GOT3 (cell line): Measurements from ENCODE around the gene ZIC1.

Source experiments
- DNase-seq: peaks from one replicate; lab custom pipeline; 2025; ENCODE audit warnings: mixed read lengths; lab: John Stamatoyannopoulos, UW

The ZIC1 gene

DNA sequence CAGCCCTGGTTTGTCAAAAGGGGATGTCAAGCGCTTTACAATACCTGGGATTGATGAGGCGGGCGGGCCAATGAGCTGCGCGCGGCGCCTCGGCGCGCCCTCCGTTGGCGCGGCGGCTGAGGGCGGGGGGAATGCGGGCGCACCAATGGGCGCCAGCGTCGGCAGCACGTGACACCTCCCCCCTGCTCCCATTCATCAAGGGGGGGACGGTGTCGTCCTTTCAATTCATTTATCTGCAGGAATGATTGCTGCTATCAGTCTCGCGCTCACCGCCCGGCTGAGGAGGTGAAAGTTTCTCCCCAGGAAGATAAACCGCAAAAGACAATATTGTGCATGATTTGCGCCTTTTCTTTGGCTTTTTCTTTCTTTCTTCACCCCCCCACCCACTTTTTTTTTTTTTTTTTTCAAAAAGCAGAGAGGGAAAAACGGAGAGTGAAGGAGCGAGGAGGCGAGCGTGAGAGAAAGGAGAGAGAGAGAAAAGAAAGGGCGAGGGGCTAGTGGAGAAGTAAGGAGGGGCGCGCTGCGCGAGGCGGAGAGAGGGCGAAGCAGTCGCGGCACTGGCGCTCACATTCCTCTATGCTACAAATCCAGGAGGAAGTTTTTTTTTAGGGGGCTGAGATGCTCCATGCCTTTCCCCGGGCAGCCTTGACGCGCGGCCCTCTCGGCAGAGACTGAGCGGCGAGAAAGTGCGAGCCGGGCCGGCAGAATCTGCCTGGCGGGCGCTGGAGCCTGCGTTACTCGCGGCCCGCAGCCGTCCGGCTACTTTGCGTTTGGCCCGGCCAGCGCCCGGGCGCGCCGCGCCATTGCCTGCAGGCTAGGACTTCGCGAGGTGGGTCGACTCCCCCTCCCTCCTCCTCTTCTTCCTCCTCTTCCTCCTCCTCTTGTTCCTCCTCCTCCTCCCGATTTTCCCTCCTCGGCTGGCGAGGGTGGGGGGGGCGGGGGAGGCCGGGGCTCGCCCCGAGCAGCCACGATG, at the start of gene ZIC1:
Gene ZIC1, plus strand, starts transcription at position 223 of the 973 bp plus-strand sequence. Its CDS starts 748 bp downstream, at position 971.
- DNase-seq = peak; percentile 73

DNA sequence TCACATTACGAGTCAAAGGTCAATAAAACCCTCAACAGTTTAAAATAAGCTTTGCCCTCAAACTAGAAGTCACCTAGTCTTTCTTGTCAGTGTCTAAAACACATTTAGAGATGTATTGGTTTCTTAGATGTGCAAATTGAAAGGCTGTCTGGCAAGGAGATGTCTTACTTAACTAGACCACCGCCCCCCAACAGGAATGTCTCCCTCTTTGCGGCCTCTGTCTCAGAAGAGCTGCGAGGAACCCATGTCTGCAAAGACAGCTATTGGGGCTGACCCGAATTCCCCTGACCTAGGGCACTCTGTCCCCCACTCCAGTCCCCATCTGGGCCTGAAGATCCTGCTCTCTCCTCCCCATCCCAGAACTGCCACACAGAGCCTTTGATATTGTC, 49.1 kb upstream of the ZIC1 start:
- no peak for DNase-seq

DNA sequence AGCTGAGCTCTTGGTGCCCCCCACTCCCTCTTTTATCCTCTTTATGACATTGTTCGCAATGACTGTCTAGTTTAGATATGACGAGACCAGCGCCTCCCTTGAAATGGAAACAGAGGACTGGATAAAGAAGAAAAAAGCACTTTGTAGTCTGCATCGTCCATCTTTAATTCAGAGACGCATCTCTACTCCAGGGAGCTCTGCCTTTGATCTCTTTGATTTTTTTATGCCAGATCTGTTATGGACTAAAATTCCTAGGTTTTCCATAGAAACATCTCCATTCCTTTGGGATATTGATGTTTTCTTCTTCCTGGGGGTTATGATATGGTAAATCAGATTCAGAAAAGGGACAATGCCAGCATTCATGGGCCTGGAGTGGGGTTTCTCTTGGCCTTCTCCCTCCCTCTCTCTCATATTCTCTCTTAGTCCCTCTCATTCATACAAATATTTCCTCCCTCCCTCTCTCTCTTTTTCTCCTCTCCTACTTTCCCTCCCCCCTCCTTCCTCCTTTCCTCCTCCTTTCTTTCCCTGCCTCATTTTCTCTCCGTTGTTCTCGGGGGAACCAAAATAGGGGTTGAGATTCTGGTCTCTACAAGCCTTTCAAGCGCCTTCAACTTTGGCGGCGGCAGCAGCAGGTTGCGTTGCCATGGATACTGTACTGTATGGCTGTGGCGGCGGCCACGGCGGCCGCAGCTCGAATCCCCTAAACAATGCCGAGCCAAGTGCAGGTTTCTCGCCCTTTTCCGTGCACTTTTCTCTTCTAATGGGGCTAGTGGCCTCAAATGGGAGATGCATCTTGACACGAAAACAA, 48.3 kb upstream of the ZIC1 start:
- DNase-seq = no peak

DNA sequence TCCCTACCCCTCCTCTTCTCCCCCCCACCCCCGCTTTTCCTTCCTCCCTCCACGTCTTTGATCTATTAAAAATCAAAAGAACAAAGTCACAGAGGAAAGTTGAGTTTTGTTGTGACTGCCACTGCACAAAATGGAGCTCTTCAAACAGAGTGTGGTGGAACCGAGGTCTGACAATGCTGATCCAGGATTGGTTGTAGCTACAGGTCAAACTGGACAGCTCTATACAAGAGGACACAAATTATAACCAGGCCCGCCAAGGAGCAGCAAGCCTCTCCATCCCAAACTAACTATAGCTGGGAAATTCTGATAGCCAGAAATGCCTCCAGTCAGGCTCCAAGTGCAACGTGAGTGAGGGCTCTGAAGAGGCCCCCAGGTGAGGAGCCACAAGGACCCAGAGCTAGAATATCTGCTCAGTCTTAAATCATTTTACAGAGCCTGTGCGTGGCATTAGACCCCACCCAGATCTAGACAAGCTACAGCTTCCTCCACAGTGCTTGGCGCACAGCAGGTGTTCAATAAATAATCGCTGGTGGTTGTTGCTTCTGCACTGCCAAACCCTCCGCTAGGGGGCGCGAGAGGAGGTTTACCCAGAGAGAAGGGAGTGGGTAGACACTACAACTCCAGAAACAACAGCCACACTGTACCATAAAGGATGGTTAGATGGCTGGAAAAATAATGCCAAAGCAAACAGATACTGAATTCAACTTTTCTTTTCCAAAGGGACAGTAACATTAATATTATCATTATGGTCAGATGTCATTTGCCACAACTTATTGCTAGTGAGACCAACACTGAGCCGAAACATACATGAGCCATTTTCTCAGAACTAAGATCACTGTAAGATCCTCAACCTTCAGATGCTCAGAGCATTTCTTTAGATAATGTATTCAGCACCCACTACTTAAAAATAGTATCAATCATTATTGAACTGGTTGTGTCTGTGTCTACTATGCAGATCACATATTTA, 47.4 kb upstream of the ZIC1 start:
- no peak for DNase-seq

DNA sequence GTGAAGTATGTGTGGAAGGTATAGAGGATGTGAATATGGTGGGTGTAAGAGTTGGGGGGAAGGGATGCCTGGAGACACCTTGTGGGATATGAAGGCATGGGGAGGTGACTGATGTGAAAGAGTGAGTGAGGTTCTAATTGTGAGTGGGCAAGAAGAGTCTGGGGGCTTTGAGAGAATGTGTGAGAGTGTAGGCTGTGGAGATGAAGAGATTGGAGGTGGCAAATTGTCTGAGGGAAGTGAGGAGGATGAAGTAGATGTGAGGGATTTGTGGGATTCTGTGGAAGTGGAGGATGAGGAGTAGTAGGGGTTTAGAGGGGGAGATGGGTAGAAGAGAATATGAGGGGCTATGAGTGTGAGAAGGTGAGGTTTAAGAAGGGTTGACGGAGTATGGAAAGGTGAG, 44.4 kb upstream of the ZIC1 start:
- no peak for DNase-seq

DNA sequence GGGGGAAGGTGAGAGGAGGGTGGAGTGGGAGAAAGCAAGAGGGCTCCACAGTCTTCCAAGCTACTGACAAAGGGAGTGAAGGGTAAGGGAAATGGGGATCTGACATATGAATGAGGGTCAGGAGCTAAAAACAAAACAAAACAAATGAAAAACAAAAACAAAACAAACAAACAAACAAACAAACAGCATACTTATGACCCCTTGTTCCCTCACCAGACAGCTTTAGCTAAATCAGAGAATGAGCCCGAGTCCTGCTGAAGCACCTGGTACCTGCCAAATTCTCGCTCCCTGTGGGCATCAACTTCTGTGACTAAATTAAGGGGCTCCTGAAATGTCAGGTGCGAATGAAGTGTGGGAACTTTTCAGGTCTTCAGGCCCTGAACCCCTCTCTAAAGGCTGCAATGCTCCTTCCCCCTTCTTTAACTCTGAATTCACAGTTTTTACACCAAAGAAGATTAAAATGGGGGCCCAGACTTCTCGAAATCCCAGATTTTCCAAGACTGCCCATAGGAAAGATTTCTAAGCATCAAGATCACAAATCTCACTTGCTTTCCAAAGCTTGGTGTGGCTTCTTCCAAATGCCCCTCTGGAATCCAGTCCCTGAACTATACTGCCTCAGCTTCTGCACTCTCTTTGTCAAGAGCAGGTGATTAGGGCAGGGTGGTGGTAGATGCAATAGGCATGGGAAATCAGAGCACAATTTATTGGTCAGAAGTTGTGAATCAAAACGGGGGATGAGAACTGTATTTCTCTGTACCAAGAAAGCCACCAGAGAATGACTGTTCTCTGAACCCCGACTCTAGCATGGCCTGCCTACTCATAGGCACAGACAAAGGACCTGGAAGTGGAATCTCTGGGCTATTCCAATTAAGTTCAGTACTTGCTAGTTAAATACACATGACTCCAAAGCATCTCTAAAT, 43.7 kb upstream of the ZIC1 start:
- DNase-seq = no peak

DNA sequence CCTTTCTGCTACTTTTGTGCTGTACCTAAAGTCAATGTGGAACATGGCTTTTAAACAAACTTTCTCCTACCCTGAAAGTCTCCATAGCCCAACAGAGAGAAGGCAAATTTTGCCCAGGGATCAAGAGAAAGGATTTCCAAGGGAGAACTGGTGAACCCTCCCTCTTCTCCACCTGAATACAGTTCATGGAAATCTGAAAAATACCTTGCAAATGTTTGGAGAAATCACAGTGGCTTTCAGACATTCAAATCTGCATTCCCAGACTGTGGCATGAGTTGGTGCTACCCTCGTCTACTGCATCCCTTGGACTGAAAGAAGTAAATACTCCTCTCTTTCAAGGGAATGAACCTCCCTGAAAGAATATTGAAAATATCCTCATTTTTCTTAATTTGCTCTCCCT, 41.5 kb upstream of the ZIC1 start:
- DNase-seq = no peak

DNA sequence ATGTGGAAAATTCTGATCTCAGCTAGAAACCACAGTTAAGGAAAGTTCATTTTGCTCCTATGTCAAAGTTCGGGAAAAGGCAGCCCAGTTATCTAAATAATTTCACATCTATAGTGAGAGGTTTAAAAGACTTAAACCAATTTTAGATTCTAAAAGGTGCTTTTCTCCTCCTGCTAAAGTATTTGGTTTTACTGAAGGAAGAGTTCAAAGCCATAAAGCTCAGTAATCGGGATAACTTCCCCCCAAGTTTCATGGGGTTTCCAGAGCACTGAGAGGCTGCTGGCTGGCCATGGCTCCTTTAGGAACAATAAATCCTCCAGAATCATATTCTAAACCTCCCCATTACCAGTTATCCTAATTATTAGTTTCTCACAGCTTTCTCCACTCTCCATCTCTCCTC, 41.0 kb upstream of the ZIC1 start:
- DNase-seq = no peak

DNA sequence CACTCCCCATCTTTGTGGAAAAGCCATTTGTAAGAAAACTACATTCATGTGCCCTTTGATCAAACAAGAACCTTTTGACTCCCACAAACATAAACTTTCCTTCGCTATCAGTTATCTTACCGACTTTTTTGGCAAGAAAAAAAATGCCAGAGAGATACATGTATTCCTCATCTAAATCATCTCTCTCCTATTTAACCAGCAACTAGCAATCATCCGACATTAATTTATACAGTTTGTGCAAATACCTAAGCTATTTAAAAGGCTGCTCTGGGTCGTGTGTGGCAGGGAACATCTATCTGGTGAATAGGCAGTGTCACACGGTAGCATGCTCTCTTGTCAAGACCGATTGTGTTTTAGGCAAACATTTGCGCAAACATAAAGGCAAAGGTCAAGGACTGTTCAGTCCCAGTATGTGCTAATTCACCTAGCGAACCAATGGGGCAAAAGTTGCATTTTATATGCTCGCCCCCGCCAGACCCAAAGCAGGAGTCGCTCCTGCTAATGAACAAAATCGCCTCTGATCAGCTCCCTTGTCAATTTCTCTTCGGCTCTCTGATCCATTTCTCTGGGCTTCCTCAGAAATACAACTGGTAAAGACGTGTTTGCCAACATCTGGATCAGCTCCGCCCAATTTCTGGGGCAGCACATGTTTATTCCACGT, 40.5 kb upstream of the ZIC1 start:
- DNase-seq = no peak

DNA sequence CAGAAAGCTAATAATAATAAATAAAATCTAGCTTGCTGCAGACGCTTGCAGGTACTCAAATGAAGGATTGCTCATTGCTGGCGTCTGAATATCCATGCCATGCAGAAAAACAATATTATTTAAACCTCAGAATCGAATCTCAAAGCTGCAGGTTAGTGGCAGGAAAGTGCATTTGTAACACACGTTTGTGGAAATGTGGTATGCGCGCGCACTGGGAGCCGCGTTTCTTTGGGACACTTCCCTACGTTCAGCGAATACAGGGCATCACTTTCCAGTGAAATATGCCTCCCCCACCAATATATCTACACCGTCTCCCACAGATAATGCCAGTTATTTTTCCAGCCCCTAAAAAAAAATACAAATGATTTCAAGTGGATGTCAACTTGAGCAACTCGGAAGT, 39.9 kb upstream of the ZIC1 start:
- DNase-seq = no peak

DNA sequence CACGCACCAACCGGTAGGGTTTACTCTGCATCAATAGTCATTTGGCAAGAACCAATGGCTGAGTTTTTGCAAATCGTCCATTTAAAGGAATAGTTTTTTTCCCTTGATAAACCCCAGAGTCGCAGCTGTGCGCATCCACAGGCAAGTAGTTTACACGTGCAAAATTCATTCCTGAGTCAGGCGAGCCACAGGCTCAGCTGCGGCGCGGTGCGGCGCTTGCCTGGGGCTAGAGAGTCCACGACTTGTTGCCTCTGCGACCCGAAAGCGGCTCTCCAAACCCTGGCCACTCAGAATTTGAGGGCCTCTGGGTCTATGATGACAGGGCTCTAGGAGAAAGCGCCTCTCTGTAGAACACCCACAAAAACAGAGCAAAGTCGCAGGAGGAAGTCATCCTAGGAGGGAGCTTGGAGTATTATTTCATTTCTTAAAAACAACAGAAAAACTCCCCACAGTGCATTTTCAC, 39.5 kb upstream of the ZIC1 start:
- no peak for DNase-seq

DNA sequence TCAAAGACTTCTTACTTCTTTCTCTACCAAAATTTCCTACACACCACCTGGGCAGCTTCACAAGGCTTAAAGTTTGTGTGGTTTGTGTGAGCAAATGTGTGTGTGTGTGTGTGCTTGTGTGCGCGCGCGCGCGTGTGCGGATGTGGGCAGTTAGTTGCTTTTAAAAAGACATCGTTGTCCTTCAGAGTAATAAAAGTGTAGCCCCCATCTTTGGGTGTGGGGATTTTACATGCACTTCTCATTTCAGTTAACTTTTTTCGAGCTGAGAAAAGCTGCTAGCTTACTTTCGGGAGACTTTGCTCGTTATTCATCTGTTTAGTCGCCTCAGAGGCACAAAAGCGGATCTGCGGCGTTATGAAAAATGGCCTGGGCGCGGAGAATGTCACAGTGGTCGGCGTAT, 38.8 kb upstream of the ZIC1 start:
- DNase-seq = no peak

DNA sequence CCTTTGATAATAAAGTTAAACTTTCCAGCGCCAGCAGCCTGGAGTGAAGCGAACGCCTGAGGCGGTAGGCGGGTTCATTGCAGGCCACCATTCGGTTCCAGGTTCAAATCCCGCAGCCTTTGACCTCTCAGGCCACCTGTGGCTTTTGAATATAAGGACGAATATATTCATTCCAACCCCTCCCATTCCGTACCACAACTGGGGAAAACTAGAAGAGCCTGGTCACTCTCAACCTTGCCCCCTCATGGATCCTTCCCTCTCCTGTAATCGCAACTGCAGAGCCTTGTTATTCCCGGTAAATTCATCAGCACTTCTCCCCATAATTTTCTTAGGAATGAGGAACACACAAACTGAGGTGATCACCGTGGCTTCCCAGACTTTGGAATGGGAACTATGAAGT, 38.0 kb upstream of the ZIC1 start:
- DNase-seq = no peak

DNA sequence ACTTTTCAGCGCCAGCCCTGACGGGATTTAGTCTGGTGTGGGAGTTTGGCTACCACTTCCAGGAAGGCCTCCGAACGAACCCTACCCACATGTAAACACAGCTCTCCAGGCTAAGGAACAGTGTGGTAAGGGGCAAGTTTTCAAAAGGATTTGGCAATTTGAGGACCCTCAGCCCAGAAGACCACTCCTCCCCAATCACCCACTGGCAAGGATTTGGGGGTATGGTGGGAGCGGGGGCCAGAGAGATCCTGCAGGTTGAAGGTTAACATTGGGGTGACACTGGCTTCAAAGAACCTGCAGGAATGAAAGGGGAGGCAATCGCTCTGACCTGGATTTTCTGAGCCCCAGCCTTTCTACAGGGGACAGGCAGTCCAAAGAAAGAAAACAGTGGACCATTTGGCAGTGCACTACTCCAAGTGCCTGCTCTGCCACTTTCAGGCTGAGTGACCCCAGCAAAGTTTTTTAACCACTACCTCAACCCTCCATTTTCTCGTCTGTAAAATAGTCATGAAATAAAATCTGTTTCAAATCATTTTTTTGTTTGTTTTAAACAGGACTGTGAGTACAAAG, 37.3 kb upstream of the ZIC1 start:
- DNase-seq = no peak

DNA sequence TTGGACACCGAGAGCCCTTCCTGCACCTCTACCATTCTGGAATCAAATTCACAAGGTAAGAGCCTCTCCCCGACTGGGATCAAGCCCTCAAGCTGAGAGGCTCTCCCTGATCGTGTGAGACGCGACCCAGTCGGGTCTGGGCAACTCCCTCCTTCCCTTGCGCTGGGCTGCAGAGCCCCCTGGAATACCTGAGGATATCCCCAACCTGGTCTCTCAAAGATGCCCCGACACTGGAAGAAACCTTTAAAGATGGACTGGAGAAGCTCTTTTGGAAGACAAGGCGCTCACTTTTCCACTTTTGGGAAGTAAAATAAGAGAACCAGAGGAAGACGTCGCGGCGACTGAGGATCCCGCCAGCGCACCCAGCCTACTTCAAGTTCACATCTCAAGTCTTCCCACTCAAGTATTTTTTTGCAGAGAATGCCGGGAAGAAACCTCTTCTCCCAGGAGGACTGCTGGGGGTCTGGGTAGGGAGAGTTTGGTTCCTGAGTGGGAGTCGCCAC, 36.6 kb upstream of the ZIC1 start:
- no peak for DNase-seq

DNA sequence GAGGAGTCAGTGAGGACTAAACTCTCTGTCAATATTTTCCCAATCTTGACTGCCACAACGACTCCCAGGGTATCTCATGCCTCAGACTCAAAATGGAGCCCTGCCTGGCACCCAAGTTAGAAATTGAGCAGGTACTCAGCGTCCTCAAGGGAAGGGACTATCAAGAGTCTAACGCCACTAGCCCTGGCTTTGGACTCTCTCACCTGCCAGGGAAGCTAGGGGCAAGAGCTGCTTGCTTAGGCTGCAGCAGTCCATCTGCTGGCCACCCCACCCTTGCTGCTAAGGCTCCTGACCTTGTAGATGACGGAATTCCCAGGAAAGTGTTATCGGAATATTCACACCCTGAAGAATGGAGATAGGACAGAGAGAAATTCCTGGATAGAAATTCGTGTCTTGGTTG, 35.9 kb upstream of the ZIC1 start:
- no peak for DNase-seq

DNA sequence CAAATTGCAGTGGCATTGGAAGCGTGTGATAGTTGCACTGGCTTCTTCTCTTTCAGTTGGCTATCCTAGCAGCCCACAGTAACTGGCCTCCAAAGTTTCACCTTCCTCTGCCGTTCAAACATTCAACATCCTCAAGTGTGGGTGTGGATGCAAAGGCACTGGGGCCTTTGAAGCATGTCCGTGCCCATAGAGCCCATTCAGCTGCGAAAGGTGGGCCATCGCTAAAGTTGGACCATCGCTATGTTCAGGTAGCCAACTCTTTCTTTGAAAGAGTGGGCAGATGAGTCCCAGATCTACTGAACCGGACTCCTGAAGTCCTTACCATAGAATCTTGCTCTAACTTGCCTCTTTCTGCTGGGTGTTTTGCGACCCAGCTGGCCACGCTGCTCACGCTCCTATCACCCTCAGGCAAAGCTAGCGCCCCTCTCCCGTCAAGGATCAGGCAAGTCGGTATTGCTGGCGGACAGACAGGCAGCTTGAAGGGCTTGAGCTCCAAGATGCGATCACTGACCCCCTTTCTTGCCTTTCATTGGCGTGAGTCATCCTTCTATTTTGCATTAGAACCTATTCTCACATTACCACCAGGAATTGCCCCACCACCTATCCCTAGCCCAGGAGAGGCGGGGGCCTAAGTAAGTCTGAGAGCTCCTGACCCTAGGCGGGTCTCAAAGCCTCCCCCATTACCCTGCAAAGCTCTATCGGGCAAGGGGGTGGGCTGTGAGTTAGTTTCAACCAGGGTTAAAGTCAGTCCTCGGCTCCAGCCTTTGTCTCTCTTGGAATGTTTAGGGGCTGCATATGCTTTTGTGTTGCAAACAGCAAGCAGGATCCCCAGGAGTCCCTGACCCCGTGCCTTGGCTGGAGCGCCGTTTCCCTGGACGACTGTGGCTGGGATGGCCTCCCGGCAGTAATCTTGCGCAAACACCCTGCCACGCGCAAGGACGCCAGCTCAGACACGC, 31.5 kb upstream of the ZIC1 start:
- no peak for DNase-seq

DNA sequence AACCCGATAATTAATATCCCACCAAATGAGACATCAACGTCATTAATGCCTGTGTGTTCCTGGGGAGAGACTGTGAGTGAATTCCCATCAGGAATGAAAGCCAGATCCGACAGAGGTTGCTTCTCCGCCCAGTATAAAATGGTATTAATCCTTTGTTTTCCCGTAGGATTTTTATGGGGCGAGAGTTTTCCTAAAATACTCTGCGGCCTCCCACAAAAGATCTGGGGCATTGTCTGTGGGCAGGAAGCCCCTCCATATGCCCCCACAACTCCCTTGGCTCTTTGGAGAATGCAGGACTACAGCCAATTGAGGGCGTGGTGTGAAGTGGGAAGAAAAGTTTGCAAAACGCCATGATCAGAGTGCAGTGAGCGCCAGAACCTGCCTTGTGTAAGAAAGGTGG, 29.5 kb upstream of the ZIC1 start:
- no peak for DNase-seq
